GM18507 (cell line): Measurements from ENCODE around the gene GPR150.

Experiments
- DNase-seq: peaks from one replicate; pipeline ENCODE4 v3.0.0; 2011; ENCODE audit warnings: low read depth; ENCODE audit not compliant: insufficient read length; ENCODE audit errors: extremely low spot score
- FAIRE-seq: peaks from 2 replicates; lab custom pipeline; 2011; peaks lifted over from hg19 to GRCh38; lab: Jason Lieb, UNC

GPR150 gene

DNA sequence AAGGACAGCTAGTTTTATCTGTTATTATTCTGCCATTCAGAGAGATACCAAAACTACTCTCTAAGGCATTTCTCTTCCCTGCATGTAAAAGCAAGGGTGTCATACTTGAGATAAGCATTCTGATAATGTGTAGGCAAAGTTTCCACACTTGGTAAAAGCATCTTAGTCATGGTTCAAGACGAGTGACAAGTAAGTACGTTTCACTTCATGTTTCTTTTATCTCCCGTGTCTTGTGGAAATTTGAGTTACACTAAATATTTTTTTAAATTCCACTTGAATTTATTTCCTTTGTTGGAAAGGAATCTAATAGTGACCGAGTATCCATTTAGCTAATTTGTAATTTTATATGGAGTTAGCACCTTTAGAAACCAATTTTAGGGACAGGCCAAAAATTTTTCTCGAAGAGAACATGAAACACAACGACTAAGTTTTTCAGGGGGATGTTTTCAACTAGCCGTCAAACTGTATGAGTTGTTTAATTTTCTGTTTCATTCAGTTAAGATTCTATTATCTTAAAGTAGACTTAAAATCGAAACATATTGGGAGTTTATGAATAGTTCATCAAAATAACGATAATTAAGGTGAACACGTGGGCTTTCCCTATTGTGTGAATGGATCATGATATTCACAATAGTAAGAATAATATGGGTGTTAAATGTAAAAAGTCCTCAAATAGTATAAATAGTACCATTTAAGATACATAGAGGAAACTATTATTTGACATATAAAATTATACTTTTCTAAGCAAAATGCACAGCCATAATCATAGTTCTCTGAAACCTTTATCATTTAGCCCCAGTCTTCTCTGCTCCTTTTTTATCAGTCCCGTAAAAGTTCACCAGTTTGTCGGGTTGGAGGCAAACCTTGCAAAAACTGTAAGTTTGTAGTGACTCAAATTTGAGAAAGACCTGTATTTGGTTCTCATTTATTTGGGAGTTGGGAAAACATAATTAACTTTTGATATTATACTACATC is 28.3 kb downstream of the GPR150 start:
- no peak for DNase-seq
- FAIRE-seq = no peak

DNA sequence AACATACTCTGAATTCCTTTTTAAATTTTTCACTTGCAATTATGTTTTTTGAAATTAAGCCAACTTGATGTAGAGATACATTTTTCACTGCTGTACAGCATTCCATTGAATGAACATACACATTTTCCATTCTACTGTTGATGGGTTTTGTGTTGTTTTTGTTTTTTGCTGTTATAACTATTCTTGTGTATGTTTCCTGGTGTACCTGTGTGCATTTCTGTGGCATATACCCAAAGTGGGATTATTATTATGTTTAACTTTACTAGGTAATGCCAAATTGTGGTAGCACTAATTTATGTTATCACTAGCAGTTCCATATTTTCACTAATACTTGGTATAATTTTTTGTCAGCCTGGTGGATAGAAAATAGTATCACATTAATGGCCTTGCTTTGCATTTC is 29.4 kb downstream of the GPR150 start:
- DNase-seq = no peak
- FAIRE-seq = no peak

DNA sequence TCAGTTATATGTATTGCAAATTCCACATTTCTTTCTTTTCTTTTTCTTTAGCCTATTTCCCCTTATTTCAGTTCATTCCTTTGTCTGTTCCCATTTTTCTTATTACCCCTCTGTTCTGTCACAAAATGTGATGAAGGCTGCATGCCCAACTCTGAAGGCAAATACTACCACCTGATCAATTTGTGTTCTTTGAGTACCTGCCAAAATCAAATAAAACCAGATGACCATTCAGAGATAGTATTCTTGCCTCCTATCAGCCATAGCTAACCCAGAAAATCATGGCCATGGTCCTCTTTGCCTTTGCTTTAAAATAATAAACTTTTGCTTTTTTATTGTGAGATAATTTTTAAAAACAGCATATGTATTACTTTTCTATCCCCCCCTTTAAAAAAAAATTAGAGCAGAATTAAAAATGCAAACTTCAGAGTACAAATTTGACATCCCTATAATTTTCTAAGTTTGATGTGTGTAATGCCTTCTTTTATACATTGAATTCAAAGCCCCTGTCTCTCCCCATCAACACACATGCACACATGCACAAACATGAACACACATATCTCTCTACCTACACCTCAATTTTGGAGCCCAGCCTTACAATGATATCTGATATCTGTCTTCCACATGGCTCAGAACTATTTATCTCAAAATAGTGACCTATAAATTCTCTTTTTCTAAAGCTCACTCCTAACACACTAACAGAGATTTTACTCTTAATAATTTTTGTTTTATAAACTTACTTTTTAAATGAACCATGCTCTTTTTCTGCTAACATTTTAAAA is 30.1 kb downstream of the GPR150 start:
- DNase-seq (no peak), FAIRE-seq (no peak)

DNA sequence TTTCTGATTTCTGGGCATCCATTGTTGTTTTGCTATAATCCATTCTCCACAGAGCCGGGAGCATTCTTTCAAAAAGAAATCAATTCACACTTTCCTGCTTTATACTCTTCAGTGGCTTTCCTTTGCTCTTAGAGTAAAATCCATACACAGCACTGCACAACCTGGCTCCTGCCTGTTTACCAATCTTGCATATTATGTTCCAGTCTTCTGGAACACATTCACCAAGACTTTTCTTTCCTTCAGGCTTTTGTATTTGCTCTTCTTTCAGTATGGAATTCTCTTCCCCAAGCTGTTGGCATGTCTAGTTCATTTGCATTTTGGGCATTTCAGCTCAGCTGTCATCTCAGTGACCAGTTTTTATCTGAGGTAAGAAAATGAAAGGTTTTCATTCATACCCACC is 33.0 kb downstream of the GPR150 start:
- DNase-seq = no peak
- no peak for FAIRE-seq

DNA sequence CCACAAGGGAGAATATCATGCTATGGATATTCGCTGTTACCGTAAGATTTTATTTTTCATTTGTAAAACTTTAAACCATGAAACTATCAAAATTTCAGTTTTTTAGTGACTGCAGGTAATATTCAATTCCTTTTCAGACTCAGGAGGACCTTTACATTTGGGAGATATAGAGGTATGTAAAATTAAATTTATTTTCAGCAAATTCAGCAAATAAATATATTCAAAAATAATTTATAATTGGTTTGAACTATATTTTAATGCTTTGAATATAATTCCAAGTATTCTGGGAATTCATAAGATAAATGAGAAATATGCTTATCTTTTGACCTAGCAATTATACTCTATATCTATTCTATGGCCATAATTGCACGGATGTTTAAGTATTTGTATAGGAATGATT is 34.3 kb downstream of the GPR150 start:
- FAIRE-seq (no peak), DNase-seq (no peak)

DNA sequence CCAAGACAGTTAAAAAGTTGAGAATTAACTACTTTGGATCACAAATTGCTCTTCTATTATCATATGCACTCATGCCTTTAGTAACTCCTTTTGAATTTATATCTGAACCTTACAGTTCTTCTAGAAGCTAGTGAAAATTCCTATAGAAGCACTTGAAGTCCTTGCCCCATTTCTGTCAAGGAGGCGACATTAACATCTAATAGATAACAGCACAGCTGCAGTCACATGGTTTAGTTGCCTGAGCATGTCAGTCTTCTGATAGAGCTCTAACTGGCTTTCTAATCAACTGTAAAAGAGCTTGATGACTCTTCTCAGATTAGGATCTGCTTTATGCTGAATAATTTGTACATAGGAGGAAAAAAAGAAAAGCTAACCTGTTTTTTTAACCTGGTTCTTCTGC is 35.7 kb downstream of the GPR150 start:
- no peak for FAIRE-seq

DNA sequence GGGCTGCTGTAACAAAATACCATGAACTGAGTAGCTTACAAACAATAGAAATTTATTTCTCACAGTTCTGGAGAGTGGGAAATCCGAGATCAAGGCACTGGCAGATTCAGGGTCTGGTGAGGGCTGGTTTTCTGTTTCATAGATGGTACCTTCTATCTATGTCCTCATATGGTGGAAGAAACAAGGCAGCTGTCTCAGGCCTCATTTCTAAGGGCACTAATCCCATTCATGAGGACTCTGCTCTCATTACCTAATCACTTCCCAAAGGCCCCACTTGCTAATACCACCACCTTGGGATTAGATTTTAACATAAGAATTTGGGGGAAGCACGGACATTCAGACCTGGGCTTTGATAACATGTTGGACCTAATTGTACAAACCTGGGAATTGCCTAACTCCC is 40.2 kb downstream of the GPR150 start:
- DNase-seq (no peak), FAIRE-seq (no peak)

More for the DNA sequence above, 35.7 kb downstream of the GPR150 start:
- DNase-seq = no peak

DNA sequence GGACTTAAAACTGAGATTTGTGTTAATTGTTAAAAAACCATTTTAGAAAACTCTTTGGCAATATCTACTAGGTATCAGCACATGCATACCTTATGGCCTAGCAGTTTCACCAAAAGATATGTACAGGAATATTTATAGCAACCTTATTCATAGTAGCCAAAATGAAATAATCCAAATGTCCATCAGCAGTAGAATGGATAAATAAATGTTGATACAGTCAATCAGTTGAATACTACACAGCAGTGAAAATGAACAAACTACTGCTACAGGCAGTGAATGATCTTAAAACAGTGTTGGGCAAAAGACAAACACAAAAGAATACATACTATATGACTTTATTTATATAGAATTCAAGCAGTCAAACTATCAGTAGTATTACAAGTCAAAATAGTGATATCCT is 43.1 kb downstream of the GPR150 start:
- FAIRE-seq = no peak
- no peak for DNase-seq

DNA sequence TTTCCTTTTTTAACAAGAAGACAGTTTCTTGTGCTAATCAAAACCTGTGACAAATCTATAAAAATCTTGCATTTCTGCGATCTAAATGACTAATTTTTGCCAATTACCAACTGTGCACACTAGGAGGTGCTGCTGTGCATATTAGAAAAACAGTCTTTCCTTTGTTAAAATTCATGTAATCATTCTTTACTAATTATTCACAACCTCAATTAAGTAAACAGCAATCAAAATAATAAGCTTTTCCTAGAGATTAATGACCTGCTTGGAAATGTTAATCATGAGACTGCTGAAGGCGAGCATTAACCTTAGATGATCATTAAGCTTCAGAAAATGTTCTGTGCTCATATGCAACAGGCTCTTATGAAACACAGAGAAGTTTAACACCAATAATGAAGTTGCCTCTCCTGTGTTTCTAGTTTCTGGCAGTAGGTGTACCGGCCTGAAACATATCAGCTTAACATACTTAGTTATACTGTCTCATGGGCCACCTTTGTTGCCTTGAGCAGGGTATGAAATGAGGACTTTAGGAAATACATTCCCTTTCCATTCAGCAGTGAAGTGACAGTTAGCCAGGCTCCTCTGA is 44.4 kb downstream of the GPR150 start:
- peak; percentile 85 for FAIRE-seq
- no peak for DNase-seq

DNA sequence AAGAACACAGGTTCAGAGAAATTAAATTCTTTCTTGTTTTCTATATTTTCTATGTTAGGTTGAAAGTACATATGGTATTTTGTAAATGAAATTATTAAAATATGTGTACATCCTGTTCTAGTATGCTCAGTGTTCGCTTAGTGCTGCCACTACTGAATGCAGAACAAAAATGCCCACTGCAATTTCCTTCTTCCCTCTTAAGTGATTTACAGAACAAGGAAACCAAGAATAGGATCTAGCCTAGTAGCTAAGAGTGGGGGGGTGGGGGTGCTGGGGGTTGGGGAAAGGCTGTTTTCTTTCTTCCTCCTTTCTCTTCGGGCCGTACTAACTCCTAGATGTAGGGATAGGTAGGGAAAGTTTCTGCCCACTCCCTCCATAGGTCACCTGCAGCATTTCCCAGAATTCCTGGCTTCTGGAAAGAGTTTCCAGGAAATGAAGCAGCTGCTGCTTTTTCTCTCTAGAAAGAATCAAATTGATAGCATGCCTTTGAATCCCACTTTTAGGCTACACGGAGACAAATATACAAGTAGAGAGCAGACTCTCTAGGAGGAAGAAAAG is 47.3 kb downstream of the GPR150 start:
- FAIRE-seq (no peak), DNase-seq (no peak)

DNA sequence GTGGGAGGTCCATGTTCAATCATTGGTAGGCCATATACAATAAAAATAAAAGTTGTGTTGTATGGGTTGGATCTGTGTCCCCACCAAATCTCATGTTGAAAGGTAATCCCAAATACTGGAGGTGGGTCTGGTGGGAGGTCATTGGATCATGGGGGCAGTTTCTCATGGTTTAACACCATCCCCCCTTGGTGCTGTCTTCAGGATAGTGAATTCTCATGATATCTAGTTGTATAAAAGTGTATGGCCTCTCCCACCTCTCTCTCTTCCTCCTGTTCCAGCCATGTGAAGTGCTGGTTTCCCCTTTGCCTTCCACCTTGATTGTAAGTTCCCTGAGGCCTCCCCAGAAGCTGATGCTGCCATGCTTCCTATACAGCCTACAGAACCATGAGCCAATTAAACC is 47.8 kb downstream of the GPR150 start:
- FAIRE-seq (no peak), DNase-seq (no peak)

DNA sequence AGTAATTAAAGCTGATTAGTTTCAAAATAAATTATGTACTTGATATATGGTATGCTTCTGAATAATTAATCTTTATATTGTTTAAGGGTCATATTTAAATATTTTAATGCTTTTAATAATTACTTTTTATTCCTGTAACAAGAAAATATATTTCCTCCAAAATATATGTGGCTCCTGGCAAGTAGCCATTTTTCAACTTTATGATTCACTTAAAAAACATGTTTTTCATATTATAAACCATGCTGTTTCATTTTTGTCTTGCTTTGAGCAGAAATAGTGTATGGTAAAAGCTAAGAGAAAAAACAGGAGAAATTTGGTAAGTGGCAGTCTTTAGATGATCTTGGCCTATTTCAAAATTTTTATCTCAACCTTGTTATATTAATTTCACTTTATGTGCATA is 48.3 kb downstream of the GPR150 start:
- no peak for FAIRE-seq
- DNase-seq = no peak

DNA sequence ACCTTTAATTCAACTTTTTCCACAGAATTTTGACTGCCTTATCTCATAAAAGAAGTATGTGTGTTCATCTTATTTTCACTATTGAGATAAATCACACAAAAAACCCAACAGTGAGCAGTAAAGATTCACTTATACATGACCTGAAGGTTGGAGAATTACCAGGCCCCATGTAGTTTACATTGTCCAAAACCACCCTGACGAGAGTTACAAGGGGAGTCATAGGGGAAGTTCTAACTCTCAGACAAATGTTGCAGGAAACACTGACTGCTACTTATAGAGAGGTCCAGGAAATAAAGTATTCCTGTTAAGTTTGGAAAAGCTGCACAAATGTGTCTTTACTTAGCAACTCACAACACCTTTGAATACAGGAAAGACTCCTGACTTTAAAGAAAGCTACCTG is 48.8 kb downstream of the GPR150 start:
- FAIRE-seq (no peak), DNase-seq (no peak)

DNA sequence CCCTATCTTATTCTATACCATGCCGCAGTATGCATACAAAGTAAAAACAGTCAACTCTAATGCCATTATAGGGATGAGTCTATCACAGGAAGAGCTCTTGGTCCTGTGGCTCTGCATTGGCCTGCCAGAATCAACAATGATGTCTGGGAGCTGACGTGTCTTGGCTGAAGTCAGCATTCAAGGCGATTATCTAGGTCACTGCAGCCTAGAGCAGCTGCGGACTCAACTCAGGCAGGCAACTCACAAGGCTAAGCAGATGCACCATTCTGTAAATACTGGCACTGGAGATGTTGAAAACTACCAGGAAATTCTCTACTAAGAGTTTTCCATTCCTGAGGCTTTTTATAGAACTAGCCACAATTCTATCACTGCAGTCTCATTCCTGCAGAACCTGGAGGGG is 49.7 kb downstream of the GPR150 start:
- FAIRE-seq (no peak), DNase-seq (no peak)

DNA sequence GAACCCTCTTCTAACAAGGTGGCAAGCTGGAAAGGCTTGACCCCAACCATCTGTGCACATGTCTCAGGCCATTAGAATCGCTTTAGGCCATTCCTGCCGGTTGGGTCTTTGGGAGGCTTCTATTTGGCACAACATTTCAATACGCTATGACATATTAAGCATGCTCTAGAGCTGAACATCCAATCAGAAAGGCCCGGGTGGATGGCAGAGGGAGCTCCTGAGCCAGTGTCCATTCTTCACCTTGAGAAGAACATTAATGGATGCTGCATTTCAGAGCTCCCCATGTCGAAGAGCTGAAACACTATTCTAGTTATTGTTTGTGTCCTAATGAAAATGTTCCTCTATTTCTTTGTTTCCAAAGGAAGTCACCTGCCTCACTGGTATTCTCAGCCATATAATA is 50.1 kb downstream of the GPR150 start:
- DNase-seq = no peak
- FAIRE-seq = no peak

DNA sequence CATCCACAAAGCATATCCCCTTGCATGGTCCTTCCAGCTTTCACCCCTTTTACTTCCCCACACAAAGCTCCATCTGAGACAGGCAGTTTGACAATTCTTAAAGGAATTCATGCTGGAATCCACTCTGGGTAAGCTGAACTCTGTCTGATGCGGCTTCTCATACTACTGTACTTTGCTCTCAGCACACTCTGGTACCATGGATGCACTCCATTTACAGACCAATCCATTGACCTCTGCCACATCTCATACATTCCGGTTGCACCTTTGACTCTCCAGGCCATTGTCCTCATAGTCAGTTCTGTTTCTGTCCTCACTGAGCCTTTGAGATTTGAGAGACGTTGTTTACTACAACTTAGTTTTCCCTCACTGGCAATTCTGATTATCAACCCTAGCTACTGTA is 50.7 kb downstream of the GPR150 start:
- FAIRE-seq (no peak), DNase-seq (no peak)
